ENCODE measurements around the gene CDKN2B-AS1. TPM values are rescaled to one million over a fixed set of nuclear protein-coding genes. Genes with fewer than 3 reads are reported as not detected.

The CDKN2B-AS1 gene
- total and polyA plus RNA-seq, 2 experiments from 2014 or later, result 0.14 TPM; not detected in 1

DNA sequence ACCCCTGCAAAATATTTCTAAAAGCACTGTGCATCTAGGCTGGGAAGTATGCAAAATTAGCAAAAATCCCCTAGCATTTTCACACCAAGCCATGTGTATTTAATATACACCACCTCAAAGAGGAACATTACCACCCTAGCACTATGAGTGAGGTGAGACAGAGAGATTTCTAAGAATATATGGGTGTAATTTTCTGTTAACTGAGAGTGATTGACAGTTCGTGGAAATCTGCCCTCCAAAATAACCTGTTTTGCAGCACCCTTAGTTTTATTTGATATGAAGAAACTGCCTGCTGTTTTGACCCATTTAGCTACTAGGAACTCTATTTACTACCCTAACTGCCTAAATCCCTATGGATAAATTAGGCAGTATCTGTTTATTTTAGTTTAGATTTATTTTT is 78.8 kb downstream of the CDKN2B-AS1 start (continued):
- TF ChIP-seq, protein P1, sequence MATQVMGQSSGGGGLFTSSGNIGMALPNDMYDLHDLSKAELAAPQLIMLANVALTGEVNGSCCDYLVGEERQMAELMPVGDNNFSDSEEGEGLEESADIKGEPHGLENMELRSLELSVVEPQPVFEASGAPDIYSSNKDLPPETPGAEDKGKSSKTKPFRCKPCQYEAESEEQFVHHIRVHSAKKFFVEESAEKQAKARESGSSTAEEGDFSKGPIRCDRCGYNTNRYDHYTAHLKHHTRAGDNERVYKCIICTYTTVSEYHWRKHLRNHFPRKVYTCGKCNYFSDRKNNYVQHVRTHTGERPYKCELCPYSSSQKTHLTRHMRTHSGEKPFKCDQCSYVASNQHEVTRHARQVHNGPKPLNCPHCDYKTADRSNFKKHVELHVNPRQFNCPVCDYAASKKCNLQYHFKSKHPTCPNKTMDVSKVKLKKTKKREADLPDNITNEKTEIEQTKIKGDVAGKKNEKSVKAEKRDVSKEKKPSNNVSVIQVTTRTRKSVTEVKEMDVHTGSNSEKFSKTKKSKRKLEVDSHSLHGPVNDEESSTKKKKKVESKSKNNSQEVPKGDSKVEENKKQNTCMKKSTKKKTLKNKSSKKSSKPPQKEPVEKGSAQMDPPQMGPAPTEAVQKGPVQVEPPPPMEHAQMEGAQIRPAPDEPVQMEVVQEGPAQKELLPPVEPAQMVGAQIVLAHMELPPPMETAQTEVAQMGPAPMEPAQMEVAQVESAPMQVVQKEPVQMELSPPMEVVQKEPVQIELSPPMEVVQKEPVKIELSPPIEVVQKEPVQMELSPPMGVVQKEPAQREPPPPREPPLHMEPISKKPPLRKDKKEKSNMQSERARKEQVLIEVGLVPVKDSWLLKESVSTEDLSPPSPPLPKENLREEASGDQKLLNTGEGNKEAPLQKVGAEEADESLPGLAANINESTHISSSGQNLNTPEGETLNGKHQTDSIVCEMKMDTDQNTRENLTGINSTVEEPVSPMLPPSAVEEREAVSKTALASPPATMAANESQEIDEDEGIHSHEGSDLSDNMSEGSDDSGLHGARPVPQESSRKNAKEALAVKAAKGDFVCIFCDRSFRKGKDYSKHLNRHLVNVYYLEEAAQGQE (IDR thresholded peaks at IDR 0.05; ENCODE audit: unreplicated experiment), result no peak
- TF ChIP-seq ZNF331 (CRISPR knock-in tag; IDR thresholded peaks at IDR 0.05; ENCODE audit: low read depth), result no peak
- TF ChIP-seq, protein P2, sequence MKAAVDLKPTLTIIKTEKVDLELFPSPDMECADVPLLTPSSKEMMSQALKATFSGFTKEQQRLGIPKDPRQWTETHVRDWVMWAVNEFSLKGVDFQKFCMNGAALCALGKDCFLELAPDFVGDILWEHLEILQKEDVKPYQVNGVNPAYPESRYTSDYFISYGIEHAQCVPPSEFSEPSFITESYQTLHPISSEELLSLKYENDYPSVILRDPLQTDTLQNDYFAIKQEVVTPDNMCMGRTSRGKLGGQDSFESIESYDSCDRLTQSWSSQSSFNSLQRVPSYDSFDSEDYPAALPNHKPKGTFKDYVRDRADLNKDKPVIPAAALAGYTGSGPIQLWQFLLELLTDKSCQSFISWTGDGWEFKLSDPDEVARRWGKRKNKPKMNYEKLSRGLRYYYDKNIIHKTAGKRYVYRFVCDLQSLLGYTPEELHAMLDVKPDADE (IDR thresholded peaks at IDR 0.05), result no peak
- no peak for TF ChIP-seq STAT1 (IDR thresholded peaks at IDR 0.05; ENCODE audit: unreplicated experiment)
- TF ChIP-seq JUNB (IDR thresholded peaks at IDR 0.05; ENCODE audit: unreplicated experiment), result no peak

DNA sequence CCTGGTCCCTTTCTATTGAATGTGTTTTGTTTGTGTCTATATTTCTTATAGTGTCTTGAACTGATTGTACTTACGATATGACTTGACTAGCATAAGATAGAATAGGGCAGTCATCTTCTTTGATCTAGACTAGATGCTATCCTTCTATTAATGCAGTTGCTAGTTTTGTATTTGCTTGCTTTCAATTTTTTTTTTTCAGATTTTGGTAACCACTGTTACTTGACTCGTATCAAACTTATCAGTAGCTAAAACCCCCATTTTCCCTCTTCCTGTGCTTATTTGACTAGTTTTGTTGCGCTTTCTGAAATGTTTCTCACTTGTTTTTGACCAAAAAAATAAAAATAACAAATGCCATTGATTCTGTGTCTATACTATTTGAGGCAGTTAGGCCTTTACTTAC is 83.5 kb downstream of the CDKN2B-AS1 start:
- H3K27me3 ChIP-seq (ENCODE audit: insufficient read depth), result no peaks in the 10 kb centered on the region
- no peaks in the 10 kb centered on the region for H3K79me2 ChIP-seq (replicated peaks; ENCODE audit: insufficient read depth)
- H3K9me2 ChIP-seq (ENCODE audit: insufficient read depth), result no peaks in the 10 kb centered on the region
- H3K36me3 Mint-ChIP-seq (ENCODE audit: low read depth), result no peaks in the 10 kb centered on the region
- H3K4me1 Mint-ChIP-seq, result peaks cover 12% of the 10 kb centered on the region; the same call in 2 of the 3 replicates
- no peaks in the 10 kb centered on the region for H3F3A ChIP-seq (replicated peaks; ENCODE audit: low read depth)
- no peak for DNase-seq (ENCODE audit: low spot score)
- H3K4me3 Mint-ChIP-seq, result no peak overlapping the region
- H4K20me1 ChIP-seq (replicated peaks; ENCODE audit: insufficient read depth), result no peaks in the 10 kb centered on the region
- no peaks in the 10 kb centered on the region for H3K27me3 Mint-ChIP-seq (ENCODE audit: insufficient read depth, low read depth, poor library complexity)
- peak overlapping the region; percentile 34; the same call in 1 of the 2 replicates for H2AFZ ChIP-seq
- no peak overlapping the region for H3K27ac ChIP-seq (ENCODE audit: low read depth)
- no peak overlapping the region for H3K4me3 ChIP-seq
- no peak overlapping the region; the same call in 1 of the 2 replicates for H3K27ac Mint-ChIP-seq
- H3K36me3 ChIP-seq (ENCODE audit: insufficient read depth), result no peaks in the 10 kb centered on the region
- H3K4me1 ChIP-seq (ENCODE audit: insufficient read depth), result peaks cover 6% of the 10 kb centered on the region; the same call in 1 of the 2 replicates
- no peak for ATAC-seq
- H3K4me2 ChIP-seq, result no peak overlapping the region; the same call in 1 of the 2 replicates
- H3K9me3 Mint-ChIP-seq, result no peaks in the 10 kb centered on the region
- TF ChIP-seq NANOG (IDR thresholded peaks at IDR 0.05; ENCODE audit: borderline replicate concordance) (no peak), ZNF114 (CRISPR knock-in tag; IDR thresholded peaks at IDR 0.05) (no peak), POLR2AphosphoS5 (IDR thresholded peaks at IDR 0.05; ENCODE audit: low read depth) (no peak), JUNB (IDR thresholded peaks at IDR 0.05; ENCODE audit: unreplicated experiment) (no peak), ZNF331 (CRISPR knock-in tag; IDR thresholded peaks at IDR 0.05; ENCODE audit: low read depth) (no peak), EZH2 (IDR thresholded peaks at IDR 0.05; ENCODE audit: low read depth, unreplicated experiment) (no peak), EZH2phosphoT487 (IDR thresholded peaks at IDR 0.05; ENCODE audit: unreplicated experiment) (no peak)
- TF ChIP-seq, protein P1 (IDR thresholded peaks at IDR 0.05; ENCODE audit: unreplicated experiment), result no peak
- TF ChIP-seq, protein P3, sequence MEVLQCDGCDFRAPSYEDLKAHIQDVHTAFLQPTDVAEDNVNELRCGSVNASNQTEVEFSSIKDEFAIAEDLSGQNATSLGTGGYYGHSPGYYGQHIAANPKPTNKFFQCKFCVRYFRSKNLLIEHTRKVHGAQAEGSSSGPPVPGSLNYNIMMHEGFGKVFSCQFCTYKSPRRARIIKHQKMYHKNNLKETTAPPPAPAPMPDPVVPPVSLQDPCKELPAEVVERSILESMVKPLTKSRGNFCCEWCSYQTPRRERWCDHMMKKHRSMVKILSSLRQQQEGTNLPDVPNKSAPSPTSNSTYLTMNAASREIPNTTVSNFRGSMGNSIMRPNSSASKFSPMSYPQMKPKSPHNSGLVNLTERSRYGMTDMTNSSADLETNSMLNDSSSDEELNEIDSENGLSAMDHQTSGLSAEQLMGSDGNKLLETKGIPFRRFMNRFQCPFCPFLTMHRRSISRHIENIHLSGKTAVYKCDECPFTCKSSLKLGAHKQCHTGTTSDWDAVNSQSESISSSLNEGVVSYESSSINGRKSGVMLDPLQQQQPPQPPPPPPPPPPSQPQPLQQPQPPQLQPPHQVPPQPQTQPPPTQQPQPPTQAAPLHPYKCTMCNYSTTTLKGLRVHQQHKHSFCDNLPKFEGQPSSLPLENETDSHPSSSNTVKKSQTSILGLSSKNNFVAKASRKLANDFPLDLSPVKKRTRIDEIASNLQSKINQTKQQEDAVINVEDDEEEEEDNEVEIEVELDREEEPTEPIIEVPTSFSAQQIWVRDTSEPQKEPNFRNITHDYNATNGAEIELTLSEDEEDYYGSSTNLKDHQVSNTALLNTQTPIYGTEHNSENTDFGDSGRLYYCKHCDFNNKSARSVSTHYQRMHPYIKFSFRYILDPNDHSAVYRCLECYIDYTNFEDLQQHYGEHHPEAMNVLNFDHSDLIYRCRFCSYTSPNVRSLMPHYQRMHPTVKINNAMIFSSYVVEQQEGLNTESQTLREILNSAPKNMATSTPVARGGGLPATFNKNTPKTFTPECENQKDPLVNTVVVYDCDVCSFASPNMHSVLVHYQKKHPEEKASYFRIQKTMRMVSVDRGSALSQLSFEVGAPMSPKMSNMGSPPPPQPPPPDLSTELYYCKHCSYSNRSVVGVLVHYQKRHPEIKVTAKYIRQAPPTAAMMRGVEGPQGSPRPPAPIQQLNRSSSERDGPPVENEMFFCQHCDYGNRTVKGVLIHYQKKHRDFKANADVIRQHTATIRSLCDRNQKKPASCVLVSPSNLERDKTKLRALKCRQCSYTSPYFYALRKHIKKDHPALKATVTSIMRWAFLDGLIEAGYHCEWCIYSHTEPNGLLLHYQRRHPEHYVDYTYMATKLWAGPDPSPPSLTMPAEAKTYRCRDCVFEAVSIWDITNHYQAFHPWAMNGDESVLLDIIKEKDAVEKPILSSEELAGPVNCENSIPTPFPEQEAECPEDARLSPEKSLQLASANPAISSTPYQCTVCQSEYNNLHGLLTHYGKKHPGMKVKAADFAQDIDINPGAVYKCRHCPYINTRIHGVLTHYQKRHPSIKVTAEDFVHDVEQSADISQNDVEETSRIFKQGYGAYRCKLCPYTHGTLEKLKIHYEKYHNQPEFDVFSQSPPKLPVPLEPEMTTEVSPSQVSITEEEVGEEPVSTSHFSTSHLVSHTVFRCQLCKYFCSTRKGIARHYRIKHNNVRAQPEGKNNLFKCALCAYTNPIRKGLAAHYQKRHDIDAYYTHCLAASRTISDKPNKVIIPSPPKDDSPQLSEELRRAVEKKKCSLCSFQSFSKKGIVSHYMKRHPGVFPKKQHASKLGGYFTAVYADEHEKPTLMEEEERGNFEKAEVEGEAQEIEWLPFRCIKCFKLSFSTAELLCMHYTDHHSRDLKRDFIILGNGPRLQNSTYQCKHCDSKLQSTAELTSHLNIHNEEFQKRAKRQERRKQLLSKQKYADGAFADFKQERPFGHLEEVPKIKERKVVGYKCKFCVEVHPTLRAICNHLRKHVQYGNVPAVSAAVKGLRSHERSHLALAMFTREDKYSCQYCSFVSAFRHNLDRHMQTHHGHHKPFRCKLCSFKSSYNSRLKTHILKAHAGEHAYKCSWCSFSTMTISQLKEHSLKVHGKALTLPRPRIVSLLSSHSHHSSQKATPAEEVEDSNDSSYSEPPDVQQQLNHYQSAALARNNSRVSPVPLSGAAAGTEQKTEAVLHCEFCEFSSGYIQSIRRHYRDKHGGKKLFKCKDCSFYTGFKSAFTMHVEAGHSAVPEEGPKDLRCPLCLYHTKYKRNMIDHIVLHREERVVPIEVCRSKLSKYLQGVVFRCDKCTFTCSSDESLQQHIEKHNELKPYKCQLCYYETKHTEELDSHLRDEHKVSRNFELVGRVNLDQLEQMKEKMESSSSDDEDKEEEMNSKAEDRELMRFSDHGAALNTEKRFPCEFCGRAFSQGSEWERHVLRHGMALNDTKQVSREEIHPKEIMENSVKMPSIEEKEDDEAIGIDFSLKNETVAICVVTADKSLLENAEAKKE (CRISPR knock-in tag; IDR thresholded peaks at IDR 0.05), result no peak

All from GM23338 (cell line).